ENCODE measurements around the gene SEC31A. TPM values are rescaled to one million over a fixed set of nuclear protein-coding genes. Genes with fewer than 3 reads are reported as not detected.

Gene SEC31A
- total RNA-seq, 1 experiment from 2014 or later, result 128 TPM

GRCh38 chr4:82909326-82909725 lies 18.4 kb upstream of the SEC31A start:
- H2BK120ac ChIP-seq (ENCODE audit: low read depth, low read length, poor library complexity, severe bottlenecking), result no peak overlapping the region
- H3K23me2 ChIP-seq (ENCODE audit: insufficient read length, low read depth, low read length, poor library complexity, severe bottlenecking), result no peaks in the 10 kb centered on the region
- no peaks in the 10 kb centered on the region for H3K79me2 ChIP-seq (ENCODE audit: insufficient read depth, low read length)
- no peak overlapping the region for H3K18ac ChIP-seq (ENCODE audit: insufficient read length, low read depth, low read length)
- H2BK5ac ChIP-seq (ENCODE audit: insufficient read length, low read length), result no peak overlapping the region
- no peak overlapping the region for H3T11ph ChIP-seq (ENCODE audit: low read length)
- Mint-ChIP-seq H3K27me3 (ENCODE audit: low read depth) (no peaks in the 10 kb centered on the region), H3K9me3 (no peaks in the 10 kb centered on the region), H3K36me3 (ENCODE audit: insufficient read depth in 1 of 3, low read depth in 3 of 3) (peaks cover 12 to 64% (median 53%) of the 10 kb centered on the region in 3 experiments; a peak in 6 of 7 replicates), H3K27ac (no peak overlapping the region), H3K4me3 (no peak overlapping the region), H3K4me1 (no peaks in the 10 kb centered on the region)
- H3K9ac ChIP-seq (ENCODE audit: extremely low read depth, insufficient read length, low read length), result no peak overlapping the region
- no peak for DNase-seq
- no peaks in the 10 kb centered on the region for H3K79me1 ChIP-seq (ENCODE audit: insufficient read depth, low read depth, low read length, poor library complexity, severe bottlenecking)
- no peak overlapping the region for H4K91ac ChIP-seq (ENCODE audit: insufficient read length, low read depth, low read length)
- no peak overlapping the region for H2AK5ac ChIP-seq (ENCODE audit: insufficient read length, low read length)
- no peak overlapping the region for H3K14ac ChIP-seq (ENCODE audit: insufficient read depth, low read length)
- no peak overlapping the region for H2BK12ac ChIP-seq (ENCODE audit: insufficient read length, low read depth, low read length)
- no peak overlapping the region for H3K23ac ChIP-seq (ENCODE audit: insufficient read length, low read depth, low read length)
- no peaks in the 10 kb centered on the region for H4K20me1 ChIP-seq (ENCODE audit: control insufficient read depth, insufficient read depth, insufficient read length)
- no peak overlapping the region for H2BK15ac ChIP-seq (ENCODE audit: low read depth, low read length)
- no peak overlapping the region for H2AFZ ChIP-seq (ENCODE audit: low read length)
- no peaks in the 10 kb centered on the region for H3K9me3 ChIP-seq (ENCODE audit: control insufficient read depth, low read depth, low read length)
- TF ChIP-seq CTCF (conservative IDR thresholded peaks at IDR 0.05), result no peak
- no peak overlapping the region for H4K5ac ChIP-seq (ENCODE audit: insufficient read length, low read depth, low read length)
- no peak overlapping the region for H3K27ac ChIP-seq (ENCODE audit: insufficient read length, low read depth, low read length)
- no peak overlapping the region for H2BK20ac ChIP-seq (ENCODE audit: low read depth, low read length, poor library complexity, severe bottlenecking)
- H3K4me1 ChIP-seq (ENCODE audit: insufficient read depth, low read length), result no peaks in the 10 kb centered on the region
- no peak overlapping the region for H3K4ac ChIP-seq (ENCODE audit: low read depth, low read length)
- no peak overlapping the region for H4K8ac ChIP-seq (replicated peaks; ENCODE audit: insufficient read length, low read depth, low read length)
- H3K4me2 ChIP-seq (ENCODE audit: insufficient read depth, insufficient read length, low read length), result no peak overlapping the region
- no CpG with 5 or more reads among the region's 1 CpG for WGBS (ENCODE audit: extremely low coverage, insufficient read length, low lambda C conversion rate)
- H3K27me3 ChIP-seq (ENCODE audit: insufficient read depth, low read length), result no peaks in the 10 kb centered on the region
- no peak overlapping the region for H3K56ac ChIP-seq (ENCODE audit: insufficient read length, low read depth, low read length)

All from H9 (cell line).